HuH-7 (cell line): ENCODE data around the gene MRPL11.

Source experiments
- DNase-seq: peaks from one replicate; pipeline ENCODE4 v3.0.0; 2011; ENCODE audit warnings: low spot score

Gene MRPL11

GRCh38 chr11:66438504-66439466 is at the start of gene MRPL11:
MRPL11 (minus strand) TSS chr11:66438848; CDS start chr11:66438754, 94 bp downstream.
- peak; percentile 100 for DNase-seq

GRCh38 chr11:66484806-66485380 is 46.2 kb upstream of the MRPL11 start:
- DNase-seq = no peak

GRCh38 chr11:66480117-66480938 is 41.7 kb upstream of the MRPL11 start, which contains the start of gene DPP3:
DPP3 (plus strand) TSS chr11:66480434; CDS start chr11:66482201, 1,767 bp downstream.
- DNase-seq = peak; percentile 100

- peak; percentile 100 for DNase-seq
Observed at GRCh38 chr11:66479394-66480116, 40.9 kb upstream of the MRPL11 start.

GRCh38 chr11:66478729-66479393 is 40.2 kb upstream of the MRPL11 start:
- DNase-seq = peak; percentile 99

GRCh38 chr11:66477263-66478201 is 38.9 kb upstream of the MRPL11 start:
- DNase-seq = no peak

- no peak for DNase-seq
Observed at GRCh38 chr11:66476841-66477251, 38.2 kb upstream of the MRPL11 start.

GRCh38 chr11:66476173-66476840 is 37.7 kb upstream of the MRPL11 start:
- no peak for DNase-seq

- DNase-seq = no peak
Observed at GRCh38 chr11:66475349-66476172, 36.9 kb upstream of the MRPL11 start.

GRCh38 chr11:66473608-66474515 is 35.2 kb upstream of the MRPL11 start:
- no peak for DNase-seq

- no peak for DNase-seq
Observed at GRCh38 chr11:66473167-66473566, 34.5 kb upstream of the MRPL11 start.

GRCh38 chr11:66472054-66472453 is 33.4 kb upstream of the MRPL11 start:
- DNase-seq = no peak

GRCh38 chr11:66471142-66471541 is 32.5 kb upstream of the MRPL11 start:
- DNase-seq = no peak

- no peak for DNase-seq
Observed at GRCh38 chr11:66470015-66470414, 31.4 kb upstream of the MRPL11 start.

- DNase-seq = no peak
Observed at GRCh38 chr11:66469441-66469840, 30.8 kb upstream of the MRPL11 start.

- DNase-seq = no peak
Observed at GRCh38 chr11:66468691-66469090, 30.0 kb upstream of the MRPL11 start.

- peak; percentile 100 for DNase-seq
Observed at GRCh38 chr11:66467756-66468155, 29.1 kb upstream of the MRPL11 start.
